Mesodermal cell (in vitro differentiated cells): ENCODE results near the gene CD59.

ENCODE experiments used
- H3K27ac ChIP-seq: 2 replicates; pipeline ENCODE4 v1.7.0; 2013; ENCODE audit warnings: mild to moderate bottlenecking, low read depth, low read length, moderate library complexity; ENCODE audit not compliant: severe bottlenecking
- H3K36me3 ChIP-seq: 2 replicates; pipeline ENCODE4 v1.7.1; 2013; ENCODE audit warnings: mild to moderate bottlenecking, low read length, moderate library complexity; ENCODE audit not compliant: control insufficient read depth, insufficient read depth
- H3K4me1 ChIP-seq: one replicate; pipeline ENCODE4 v1.7.1; 2013; ENCODE audit warnings: mild to moderate bottlenecking, low read length; ENCODE audit not compliant: insufficient read depth, control insufficient read depth, poor library complexity, severe bottlenecking
- H3K4me3 ChIP-seq: 2 replicates; pipeline ENCODE4 v1.7.0; 2013; ENCODE audit warnings: low read length, control low read depth, mild to moderate bottlenecking; ENCODE audit not compliant: insufficient read depth, poor library complexity, severe bottlenecking; ENCODE audit errors: extremely low read depth
- H3K9me3 ChIP-seq: 2 replicates; pipeline ENCODE4 v1.7.1; 2013; ENCODE audit warnings: mild to moderate bottlenecking, low read length, moderate library complexity; ENCODE audit not compliant: control insufficient read depth
- WGBS, 2 experiments: methylation state at CpG; one replicate each; pipeline ENCODE4 v1.1.5; 2013; ENCODE audit warnings: missing lambda C conversion rate in 2 of 2; ENCODE audit not compliant: insufficient coverage in 2 of 2; 5-methylcytosine and 5-hydroxymethylcytosine counted together

Gene CD59

GRCh38 chr11:33694346-33695050 lies 41.7 kb downstream of the CD59 start:
- 98 to 100% methylated on average over 1 to 4 of the region's 4 CpGs for WGBS, 2 experiments
- Histone ChIP-seq H3K36me3 (no peaks in the 10 kb centered on the region), H3K4me3 (no peak overlapping the region), H3K4me1 (peaks cover 37% of the 10 kb centered on the region), H3K9me3 (no peaks in the 10 kb centered on the region), H3K27ac (no peak overlapping the region)

DNA sequence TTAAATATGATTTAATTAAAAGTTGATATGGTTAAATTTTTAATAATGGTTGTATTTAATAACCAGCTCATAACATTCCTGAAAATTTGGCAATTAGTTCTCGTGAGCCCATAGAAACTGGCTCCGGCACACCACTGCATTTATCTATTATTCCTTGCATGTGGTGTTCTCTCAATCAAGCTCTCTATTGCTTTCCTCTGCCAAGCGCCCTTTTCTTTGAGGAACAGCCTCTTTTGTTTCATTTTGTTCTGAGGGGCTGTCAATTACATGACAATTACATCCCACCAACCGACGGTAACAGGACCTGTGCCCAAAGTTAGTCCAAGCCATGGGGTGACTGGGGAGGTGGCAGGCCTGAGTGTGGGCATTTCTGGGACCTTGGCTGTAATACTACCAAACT lies 43.7 kb downstream of the CD59 start:
- WGBS, 2 experiments, result 88 to 94% methylated on average over 2 to 3 of the region's 5 CpGs
- no peak overlapping the region for H3K4me3 ChIP-seq
- no peaks in the 10 kb centered on the region for H3K36me3 ChIP-seq
- H3K4me1 ChIP-seq, result peaks cover 41% of the 10 kb centered on the region
- H3K9me3 ChIP-seq, result peaks cover 1% of the 10 kb centered on the region
- H3K27ac ChIP-seq, result peak overlapping the region; percentile 87

DNA sequence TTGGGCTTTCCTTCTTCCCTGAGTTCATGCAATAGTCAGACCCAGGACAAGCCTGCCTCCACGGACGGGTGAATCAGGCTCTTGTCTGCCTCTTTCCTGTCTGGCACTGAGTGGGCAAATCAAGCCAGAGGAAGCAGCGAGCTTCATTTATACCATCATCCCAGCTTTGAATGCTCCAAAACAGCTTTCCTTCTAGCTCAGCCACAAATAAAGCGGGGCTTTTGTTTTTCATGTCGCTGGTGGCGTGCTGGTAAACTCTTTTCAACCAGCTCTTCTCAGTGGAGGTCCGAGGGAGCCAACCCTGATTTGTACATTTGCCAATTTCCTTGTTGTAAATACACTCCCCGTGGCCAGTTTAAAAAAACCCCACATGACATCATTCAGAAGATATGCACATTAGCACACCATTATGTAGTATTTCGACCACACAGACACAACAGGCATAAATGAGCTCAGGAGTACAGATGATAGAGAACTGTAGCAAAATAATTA lies 44.2 kb downstream of the CD59 start:
- H3K27ac ChIP-seq, result peak overlapping the region; percentile 87
- no peaks in the 10 kb centered on the region for H3K36me3 ChIP-seq
- peaks cover 5% of the 10 kb centered on the region for H3K9me3 ChIP-seq
- H3K4me1 ChIP-seq, result peaks cover 41% of the 10 kb centered on the region
- 61 to 78% methylated on average over 4 to 6 of the region's 9 CpGs for WGBS, 2 experiments
- no peak overlapping the region for H3K4me3 ChIP-seq

GRCh38 chr11:33691066-33691864 lies 45.0 kb downstream of the CD59 start:
- Histone ChIP-seq H3K4me1 (peaks cover 41% of the 10 kb centered on the region), H3K27ac (peak overlapping the region; percentile 87), H3K36me3 (no peaks in the 10 kb centered on the region), H3K4me3 (no peak overlapping the region), H3K9me3 (peaks cover 5% of the 10 kb centered on the region)
- WGBS, 2 experiments, result 90% methylated on average over 3 to 6 of the region's 6 CpGs

- Histone ChIP-seq H3K9me3 (peaks cover 5% of the 10 kb centered on the region), H3K4me1 (peaks cover 41% of the 10 kb centered on the region), H3K4me3 (no peak overlapping the region), H3K27ac (peak overlapping the region; percentile 87), H3K36me3 (no peaks in the 10 kb centered on the region)
- WGBS, 2 experiments, result 73 to 80% methylated on average over 2 to 5 of the region's 8 CpGs
Measured at GRCh38 chr11:33690290-33691065, 45.7 kb downstream of the CD59 start.

DNA sequence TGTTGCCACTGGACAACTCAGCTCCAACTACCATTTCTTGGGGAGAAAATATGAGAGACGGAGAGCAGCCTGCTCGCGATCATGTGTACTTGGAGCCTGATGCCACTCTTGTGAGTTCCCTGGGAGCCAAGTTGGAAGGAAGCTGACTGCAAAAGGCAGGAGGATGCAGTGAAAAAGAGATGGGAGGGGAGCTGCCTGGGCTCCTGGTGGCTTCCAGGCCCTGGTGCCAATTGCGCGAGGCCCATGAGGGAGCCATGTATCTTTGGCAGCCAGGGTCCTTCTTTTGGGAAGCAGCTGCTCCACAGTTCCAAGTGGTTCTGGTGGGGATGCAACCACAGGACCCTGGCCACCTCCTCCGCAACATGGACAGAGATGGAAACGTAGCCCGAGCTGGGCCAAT lies 46.7 kb downstream of the CD59 start:
- H3K4me3 ChIP-seq, result no peak overlapping the region
- 91 to 94% methylated on average over 5 to 6 of the region's 8 CpGs for WGBS, 2 experiments
- H3K4me1 ChIP-seq, result peaks cover 41% of the 10 kb centered on the region
- no peaks in the 10 kb centered on the region for H3K36me3 ChIP-seq
- peaks cover 5% of the 10 kb centered on the region for H3K9me3 ChIP-seq
- H3K27ac ChIP-seq, result no peak overlapping the region

DNA sequence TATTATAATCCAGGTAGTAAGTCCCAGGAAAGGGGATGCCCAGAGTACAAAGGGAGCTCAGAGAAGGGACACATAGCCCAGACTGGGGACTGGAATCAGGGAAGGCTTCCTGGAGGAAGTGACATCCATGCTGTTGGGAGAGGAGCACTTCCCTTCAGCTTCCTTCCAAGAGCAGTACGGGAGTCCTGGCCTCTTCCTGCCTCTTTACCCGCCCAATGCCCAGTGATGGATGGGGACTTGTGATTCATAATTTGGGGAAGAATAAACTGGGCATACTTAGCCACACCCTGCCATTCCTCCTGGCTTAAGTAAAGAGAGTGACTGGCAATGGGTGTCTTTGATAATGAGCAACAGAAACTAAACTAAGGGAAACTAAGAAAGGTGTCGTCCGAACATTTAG lies 47.1 kb downstream of the CD59 start:
- 100% methylated on average over 2 of the region's 4 CpGs; no CpG with 5 or more reads in 1 of the 2 experiments for WGBS, 2 experiments
- H3K4me1 ChIP-seq, result peaks cover 43% of the 10 kb centered on the region
- no peak overlapping the region for H3K27ac ChIP-seq
- no peaks in the 10 kb centered on the region for H3K36me3 ChIP-seq
- peaks cover 5% of the 10 kb centered on the region for H3K9me3 ChIP-seq
- no peak overlapping the region for H3K4me3 ChIP-seq

DNA sequence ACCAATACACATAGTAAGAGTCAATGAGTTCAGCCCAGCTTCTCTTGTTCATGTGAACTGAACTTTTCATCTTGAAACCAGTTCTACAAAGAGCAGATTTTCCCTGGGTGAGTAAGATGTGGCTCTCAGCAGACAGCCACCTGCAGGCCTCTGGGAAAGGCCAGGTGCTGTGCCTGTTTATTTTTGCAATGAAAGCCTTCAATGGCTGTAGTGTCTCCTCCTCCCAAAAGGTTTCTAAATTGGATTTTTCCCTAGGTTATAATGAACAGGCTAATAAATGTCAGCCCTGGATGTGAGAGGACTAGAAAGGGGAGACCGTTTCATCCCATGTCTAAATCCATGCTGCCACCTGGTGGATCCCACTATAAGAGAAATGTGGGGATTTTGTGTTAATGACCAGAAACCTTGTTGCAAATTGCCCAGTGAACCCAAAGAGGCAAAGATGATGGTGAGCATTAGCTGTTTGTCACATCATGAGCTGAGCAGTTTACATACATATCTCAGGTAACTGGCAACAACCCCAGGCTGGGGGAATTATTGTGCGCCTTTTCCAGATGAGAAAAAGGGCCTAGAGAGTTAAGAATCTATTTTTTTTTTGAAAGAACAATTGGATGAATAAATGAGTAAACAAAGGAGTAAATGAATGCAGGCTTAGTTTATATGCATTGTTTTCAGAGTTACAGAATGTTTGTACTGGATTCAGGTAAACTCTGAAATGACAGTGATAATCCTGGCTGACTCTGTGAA lies 48.3 kb downstream of the CD59 start:
- Histone ChIP-seq H3K36me3 (no peaks in the 10 kb centered on the region), H3K4me3 (no peak overlapping the region), H3K27ac (no peak overlapping the region), H3K4me1 (peaks cover 40% of the 10 kb centered on the region), H3K9me3 (peaks cover 5% of the 10 kb centered on the region)
- 37 to 50% methylated on average over 2 of the region's 2 CpGs for WGBS, 2 experiments

DNA sequence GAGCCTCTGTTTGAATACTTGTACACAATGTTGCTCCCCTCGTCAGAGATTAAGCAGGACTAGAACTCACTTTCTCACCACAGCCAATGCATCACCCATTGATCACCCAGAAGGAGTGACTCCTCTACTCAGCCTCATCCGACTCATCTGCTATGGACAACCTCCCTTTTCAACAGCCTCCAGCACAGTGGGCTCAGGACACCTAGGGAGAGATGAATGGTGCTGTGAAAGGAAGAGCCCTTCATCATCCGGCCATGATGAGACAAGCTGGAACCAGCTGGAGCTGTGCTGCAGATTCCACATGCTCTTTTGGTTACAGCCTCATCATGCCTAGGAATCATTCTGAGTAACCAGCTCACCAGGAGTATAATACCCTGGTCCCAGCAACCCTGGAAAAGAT lies 51.1 kb downstream of the CD59 start:
- H3K9me3 ChIP-seq, result peaks cover 5% of the 10 kb centered on the region
- no peak overlapping the region for H3K27ac ChIP-seq
- WGBS, 2 experiments, result 94 to 95% methylated on average over 2 of the region's 3 CpGs
- H3K4me3 ChIP-seq, result no peak overlapping the region
- no peaks in the 10 kb centered on the region for H3K36me3 ChIP-seq
- H3K4me1 ChIP-seq, result peaks cover 12% of the 10 kb centered on the region
